Muscle of back (tissue), 11 donors: ENCODE data around the gene LSAMP. TPM values are rescaled to one million over a fixed set of nuclear protein-coding genes. Genes with fewer than 3 reads are reported as not detected.

Experiments used
- DNase-seq, 3 donors: peaks; one replicate each; pipeline versions ENCODE4 v3.0.0 to v3.0.0-alpha.2; 2013
- polyA plus RNA-seq, 10 donors: library from polyadenylated mRNA; unstranded; fragments of 120-200 nt; gene quantifications; one replicate each; pipeline ENCODE4 v1.2.1, GENCODE V29; 2013; ENCODE audit not compliant: insufficient read length in 10 of 10

LSAMP gene
- polyA plus RNA-seq, 10 donors, result 6.6 to 18.1 (median 10.3) TPM

DNA sequence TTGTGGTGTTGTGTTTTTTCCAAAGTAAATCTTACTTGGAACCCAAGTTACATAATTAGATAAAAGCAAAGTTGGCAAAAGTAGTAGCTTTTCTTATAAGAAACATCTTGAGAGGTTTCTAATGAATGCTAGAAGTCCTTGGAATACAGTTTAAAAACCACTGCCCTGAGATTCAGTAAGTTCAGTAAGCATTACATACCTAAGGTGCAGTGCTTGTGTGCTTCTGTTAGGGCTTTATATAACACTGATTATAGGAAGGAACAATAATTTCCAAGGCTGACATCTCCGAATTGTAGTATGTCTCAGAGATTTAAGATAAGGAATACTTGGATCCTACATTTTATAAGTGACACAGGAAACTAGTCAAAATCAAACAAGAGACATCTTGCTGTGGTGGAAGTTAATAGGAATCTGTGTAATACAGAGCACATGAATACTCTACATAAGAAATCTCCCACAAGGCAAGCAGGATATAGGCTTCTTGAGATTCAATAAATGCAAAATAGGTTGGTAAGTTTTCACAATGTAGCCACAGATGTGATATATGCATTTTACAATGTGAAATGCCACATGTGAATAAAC lies 268.2 kb downstream of the LSAMP start:
- DNase-seq, result no peak

DNA sequence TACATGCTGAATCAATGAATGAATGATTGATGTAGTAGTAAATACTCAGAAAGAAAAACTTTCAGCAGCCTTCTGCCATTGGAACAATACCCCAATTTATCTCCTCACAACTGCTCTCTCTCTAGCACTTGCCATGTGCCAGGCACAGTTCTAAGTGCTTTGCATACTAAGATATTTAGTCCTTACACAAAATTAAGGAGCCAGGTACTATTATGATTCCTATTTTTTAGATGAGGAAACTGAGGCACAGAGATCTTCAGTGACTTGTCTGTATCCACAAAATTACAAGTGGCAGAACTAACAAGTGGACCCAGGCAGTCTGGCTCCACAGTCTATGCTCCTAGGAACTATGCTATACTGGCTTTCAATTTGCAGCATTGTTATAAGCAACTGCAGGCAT lies 279.2 kb downstream of the LSAMP start:
- DNase-seq, result no peak

DNA sequence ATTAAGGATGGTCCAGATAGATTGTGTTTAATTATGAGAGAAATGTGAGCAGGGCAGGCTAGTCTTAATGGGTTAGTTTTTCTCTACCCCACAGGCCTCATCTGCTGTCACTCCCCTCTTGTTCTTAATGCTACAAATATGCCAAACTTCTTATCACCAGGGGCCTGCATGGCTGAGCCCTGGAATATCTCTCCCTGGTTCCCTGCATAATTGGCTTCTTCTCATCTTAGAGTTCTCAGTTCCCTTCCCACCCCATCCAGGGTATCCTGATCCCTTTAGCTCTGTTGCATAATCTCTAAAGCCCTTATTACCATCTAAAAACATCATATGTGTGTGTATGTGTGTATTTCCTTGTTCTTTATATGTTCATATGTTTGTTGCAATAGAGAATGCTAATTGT lies 279.6 kb downstream of the LSAMP start:
- no peak for DNase-seq

DNA sequence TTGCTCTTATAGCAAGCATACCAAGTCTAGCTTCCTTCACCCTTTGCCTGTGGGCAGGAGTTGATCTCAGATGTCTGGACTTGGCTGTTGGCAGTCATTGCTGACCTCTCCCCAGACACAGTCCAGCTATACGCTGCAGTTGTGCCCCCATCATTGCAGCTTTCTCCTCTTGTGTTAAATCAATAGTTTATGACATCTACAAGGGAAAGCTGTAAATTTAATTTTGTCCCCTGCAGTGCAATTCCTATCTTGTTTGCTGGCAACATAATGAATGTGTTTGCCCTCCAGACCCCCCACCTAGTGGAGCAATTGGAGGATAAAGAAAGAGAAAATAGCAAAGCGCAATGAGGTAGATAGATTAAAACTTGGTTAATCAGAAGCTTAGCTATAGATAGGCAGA lies 280.2 kb downstream of the LSAMP start:
- no peak for DNase-seq

GRCh38 chr3:116164039-116164438 lies 281.2 kb downstream of the LSAMP start:
- no peak for DNase-seq

GRCh38 chr3:116161575-116162525 lies 283.4 kb downstream of the LSAMP start:
- DNase-seq, result peak; percentile 31 to 70 (median 44)

GRCh38 chr3:116160594-116160993 lies 284.7 kb downstream of the LSAMP start:
- no peak for DNase-seq

- DNase-seq, result peak in 2 of 3 donors; percentile 16 to 49
These were observed 289.4 kb downstream of the LSAMP start for GRCh38 chr3:116155841-116156240.

GRCh38 chr3:116154389-116154788 lies 290.9 kb downstream of the LSAMP start:
- no peak for DNase-seq

- peak in 1 of 3 donors; percentile 19 for DNase-seq
These were observed 292.1 kb downstream of the LSAMP start for GRCh38 chr3:116153174-116153573.

DNA sequence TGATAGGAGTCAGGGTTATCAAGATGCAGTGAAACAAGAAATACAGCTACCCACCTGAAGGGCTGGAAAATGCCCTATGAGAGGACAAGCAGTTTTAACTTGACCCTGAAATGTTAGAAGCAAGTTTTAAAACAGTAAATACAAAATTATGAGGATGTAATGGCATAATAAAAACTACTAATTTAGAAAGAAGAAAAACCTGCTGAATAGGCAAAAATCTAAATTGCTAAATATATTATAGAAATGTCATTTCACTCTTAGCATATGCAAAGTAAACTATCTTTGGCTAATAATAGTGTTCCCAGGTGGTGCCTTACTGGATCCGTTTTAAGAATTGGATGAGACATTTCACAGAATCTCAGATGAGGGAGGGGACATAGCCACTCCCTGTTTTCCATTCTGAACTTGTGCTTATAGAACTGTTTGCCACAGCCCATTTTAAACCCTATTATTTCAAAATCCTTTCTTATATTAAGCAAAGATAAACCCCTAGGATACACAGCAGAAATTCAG lies 294.6 kb downstream of the LSAMP start:
- no peak for DNase-seq

GRCh38 chr3:116148881-116149851 lies 296.1 kb downstream of the LSAMP start:
- DNase-seq, result no peak

DNA sequence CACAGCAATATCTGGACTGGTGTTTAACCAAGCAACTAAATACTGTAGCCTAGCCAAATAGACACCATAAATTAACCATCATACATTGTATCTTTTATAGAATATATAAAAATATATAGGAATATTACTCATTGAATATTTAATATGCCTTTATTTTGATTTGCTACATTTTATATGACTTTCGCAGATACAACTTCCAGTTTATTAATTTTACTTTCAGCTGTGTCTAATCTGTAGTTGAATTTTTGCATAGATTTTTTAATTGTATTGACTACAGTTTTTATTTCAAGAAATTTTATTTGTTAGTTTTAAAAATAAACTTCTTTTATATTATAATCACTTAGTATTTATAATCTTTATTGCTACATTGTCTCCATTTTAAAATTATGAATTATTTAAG lies 299.7 kb downstream of the LSAMP start:
- DNase-seq, result no peak

- no peak for DNase-seq
These were observed 303.6 kb downstream of the LSAMP start for GRCh38 chr3:116141724-116142123.

GRCh38 chr3:116140100-116140689 lies 305.1 kb downstream of the LSAMP start:
- no peak for DNase-seq

GRCh38 chr3:116139641-116140040 lies 305.6 kb downstream of the LSAMP start:
- DNase-seq, result no peak

DNA sequence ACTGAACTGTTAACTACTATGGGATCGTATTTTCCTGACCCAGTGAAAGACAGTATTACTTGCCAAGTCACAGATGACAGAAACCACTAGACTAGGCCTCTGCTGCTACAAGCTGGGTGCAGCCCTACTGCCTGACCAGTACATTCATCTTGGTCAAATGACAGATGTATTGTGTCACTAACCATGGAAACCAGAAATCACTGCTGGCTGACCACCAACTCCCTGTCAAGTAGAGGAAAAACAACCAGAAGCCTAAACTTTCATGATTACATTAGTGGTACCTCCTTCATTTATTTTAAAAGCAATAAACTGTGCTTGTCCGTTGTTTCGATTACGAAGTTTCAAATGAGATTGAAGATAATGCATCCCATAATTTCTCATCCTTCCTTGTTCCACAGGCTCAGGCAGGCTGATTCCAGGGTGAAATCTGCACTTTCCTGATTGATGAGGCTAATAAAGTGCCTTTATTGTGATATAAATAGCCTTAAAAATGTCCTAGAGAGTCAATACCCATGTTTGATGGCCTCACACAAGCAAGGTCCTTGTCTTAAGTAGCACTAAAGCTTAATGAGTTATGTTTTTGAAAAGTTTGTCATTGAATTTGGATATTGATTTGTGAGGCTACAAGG lies 309.7 kb downstream of the LSAMP start:
- peak in 2 of 3 donors; percentile 22 to 31 for DNase-seq

GRCh38 chr3:116129187-116129946 lies 315.9 kb downstream of the LSAMP start:
- DNase-seq, result peak in 1 of 3 donors; percentile 21

- DNase-seq, result no peak
These were observed 317.8 kb downstream of the LSAMP start for GRCh38 chr3:116127464-116127863.

DNA sequence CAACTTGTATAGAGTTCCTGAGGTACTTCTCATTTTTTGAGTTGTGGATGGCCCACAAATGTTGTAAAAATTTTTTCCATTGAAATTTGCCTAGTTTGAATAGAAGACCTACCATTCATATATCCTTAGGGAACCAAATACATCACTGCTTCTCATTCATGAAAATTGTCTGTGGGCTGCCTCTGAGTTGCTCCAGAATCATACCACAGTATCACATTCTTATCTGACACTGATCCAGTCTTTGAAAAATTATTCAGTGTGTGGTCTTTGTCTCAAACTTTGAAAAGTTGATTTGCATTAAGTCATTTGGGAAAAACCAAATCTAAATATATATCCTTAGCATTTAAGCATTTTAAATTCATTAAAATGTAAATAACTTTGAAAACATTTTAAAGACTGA lies 321.1 kb downstream of the LSAMP start:
- DNase-seq, result no peak
